Measurements from ENCODE around the gene LRRC17. TPM values are rescaled to one million over a fixed set of nuclear protein-coding genes. Genes with fewer than 3 reads are reported as not detected.

The LRRC17 gene
- total RNA-seq, 1 experiment from 2014 or later: 0.47 TPM

- TF ChIP-seq EGR1 (IDR thresholded peaks at IDR 0.05; ENCODE audit: low read depth) (no peak), RAD21 (IDR thresholded peaks at IDR 0.05; ENCODE audit: low read depth) (no peak), POLR2AphosphoS5 (IDR thresholded peaks at IDR 0.05; ENCODE audit: low read depth, low read length) (peak; percentile 78)
Measured at GRCh38 chr7:102875700-102876295, 37.0 kb upstream of the LRRC17 start (continued).

DNA sequence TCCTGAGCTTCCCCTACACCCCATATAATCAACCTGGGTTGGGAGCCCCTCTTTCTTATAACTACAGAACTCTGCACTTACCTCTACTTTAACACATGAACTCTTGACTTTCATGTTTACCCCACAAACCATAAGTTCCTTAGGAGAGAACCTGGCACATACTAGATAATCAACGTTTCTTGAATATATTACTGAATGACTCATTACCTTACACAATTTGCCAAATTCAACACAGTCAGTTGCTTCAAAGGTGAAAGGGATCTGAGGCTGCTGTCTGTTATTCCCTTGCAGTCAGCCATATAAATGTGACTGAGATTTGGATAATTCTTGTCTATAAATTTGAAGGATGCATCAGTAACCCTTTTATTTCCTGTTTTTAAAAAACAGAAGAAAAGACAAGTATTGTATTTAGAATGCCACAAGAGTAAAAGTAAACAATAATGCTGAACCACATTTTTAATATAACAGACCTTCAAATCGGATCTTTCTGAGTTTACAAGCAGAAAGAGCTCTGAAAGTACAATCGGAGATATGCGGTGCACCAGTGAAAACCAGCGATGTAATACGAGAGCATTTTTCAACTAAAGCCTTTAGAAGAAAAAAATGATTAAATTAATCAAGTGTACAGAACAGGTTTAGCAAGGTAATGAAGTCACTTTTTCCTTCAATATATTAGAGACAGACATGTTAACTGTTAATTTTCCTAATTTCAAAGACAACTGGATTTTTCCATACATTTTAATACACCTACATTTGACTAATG lies 29.5 kb upstream of the LRRC17 start:
- Histone ChIP-seq H3K79me2 (ENCODE audit: insufficient read depth, low read length) (no peaks in the 10 kb centered on the region), H3K4me3 (replicated peaks in 1 of 2; ENCODE audit: low read depth in 1 of 2, low read length in 2 of 2) (no peak overlapping the region), H3K9me3 (ENCODE audit: control insufficient read depth in 1 of 2, insufficient read depth in 1 of 2, low read depth in 1 of 2, low read length in 2 of 2) (no peaks in the 10 kb centered on the region), H3K4me2 (ENCODE audit: low read length) (peak overlapping the region; percentile 26; the same call in 1 of the 2 replicates), H3K9me2 (ENCODE audit: insufficient read depth) (no peaks in the 10 kb centered on the region), H3K27ac (ENCODE audit: low read depth, low read length) (no peak overlapping the region), H3K36me3 (ENCODE audit: control insufficient read depth in 1 of 2, insufficient read depth in 2 of 2, low read length in 2 of 2) (no peaks in the 10 kb centered on the region), H3K9ac (ENCODE audit: low read length) (no peak overlapping the region), H2AFZ (ENCODE audit: low read depth, low read length, poor library complexity, severe bottlenecking) (peak overlapping the region; percentile 24), H4K20me1 (ENCODE audit: insufficient read depth) (no peaks in the 10 kb centered on the region), H3K27me3 (ENCODE audit: insufficient read depth, low read length) (no peaks in the 10 kb centered on the region), H3K4me1 (ENCODE audit: control insufficient read depth in 1 of 2, insufficient read depth in 2 of 2, low read length in 2 of 2) (peaks cover 13 to 14% of the 10 kb centered on the region in 2 experiments)
- BruUV-seq (replicated peaks): no TSS peak
- TF ChIP-seq CBX3 (IDR thresholded peaks at IDR 0.05; ENCODE audit: low read depth) (0 out of 2 replicates have a peak, but pooled peaks have one; percentile 30), FOSL1 (IDR thresholded peaks at IDR 0.05; ENCODE audit: low read depth) (no peak; the same call in 1 of the 2 replicates), SP1 (IDR thresholded peaks at IDR 0.05; ENCODE audit: low read depth) (0 out of 2 replicates have a peak, but pooled peaks have one; percentile 24), CEBPB (IDR thresholded peaks at IDR 0.05; ENCODE audit: low read depth) (peak; percentile 64), POLR2AphosphoS5 (IDR thresholded peaks at IDR 0.05; ENCODE audit: low read depth, low read length) (no peak), SRF (IDR thresholded peaks at IDR 0.05; ENCODE audit: low read depth) (no peak), ZNF274 (IDR thresholded peaks at IDR 0.05; ENCODE audit: low read depth, low read length) (no peak), YY1 (IDR thresholded peaks at IDR 0.05; ENCODE audit: extremely low read depth, insufficient replicate concordance, low read depth, low read length) (no peak)
- TF ChIP-seq, protein P1, sequence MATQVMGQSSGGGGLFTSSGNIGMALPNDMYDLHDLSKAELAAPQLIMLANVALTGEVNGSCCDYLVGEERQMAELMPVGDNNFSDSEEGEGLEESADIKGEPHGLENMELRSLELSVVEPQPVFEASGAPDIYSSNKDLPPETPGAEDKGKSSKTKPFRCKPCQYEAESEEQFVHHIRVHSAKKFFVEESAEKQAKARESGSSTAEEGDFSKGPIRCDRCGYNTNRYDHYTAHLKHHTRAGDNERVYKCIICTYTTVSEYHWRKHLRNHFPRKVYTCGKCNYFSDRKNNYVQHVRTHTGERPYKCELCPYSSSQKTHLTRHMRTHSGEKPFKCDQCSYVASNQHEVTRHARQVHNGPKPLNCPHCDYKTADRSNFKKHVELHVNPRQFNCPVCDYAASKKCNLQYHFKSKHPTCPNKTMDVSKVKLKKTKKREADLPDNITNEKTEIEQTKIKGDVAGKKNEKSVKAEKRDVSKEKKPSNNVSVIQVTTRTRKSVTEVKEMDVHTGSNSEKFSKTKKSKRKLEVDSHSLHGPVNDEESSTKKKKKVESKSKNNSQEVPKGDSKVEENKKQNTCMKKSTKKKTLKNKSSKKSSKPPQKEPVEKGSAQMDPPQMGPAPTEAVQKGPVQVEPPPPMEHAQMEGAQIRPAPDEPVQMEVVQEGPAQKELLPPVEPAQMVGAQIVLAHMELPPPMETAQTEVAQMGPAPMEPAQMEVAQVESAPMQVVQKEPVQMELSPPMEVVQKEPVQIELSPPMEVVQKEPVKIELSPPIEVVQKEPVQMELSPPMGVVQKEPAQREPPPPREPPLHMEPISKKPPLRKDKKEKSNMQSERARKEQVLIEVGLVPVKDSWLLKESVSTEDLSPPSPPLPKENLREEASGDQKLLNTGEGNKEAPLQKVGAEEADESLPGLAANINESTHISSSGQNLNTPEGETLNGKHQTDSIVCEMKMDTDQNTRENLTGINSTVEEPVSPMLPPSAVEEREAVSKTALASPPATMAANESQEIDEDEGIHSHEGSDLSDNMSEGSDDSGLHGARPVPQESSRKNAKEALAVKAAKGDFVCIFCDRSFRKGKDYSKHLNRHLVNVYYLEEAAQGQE (IDR thresholded peaks at IDR 0.05; ENCODE audit: low read depth): no peak
- TF ChIP-seq, protein P2, sequence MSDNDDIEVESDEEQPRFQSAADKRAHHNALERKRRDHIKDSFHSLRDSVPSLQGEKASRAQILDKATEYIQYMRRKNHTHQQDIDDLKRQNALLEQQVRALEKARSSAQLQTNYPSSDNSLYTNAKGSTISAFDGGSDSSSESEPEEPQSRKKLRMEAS (IDR thresholded peaks at IDR 0.05): no peak
- intact Hi-C loops (cut with micrococcal nuclease): no loop called here
- ATAC-seq: peak; percentile 55
- ChIA-PET CTCF (no interaction called here), RAD21 (ENCODE audit: low non-redundant PET in 1 of 2, low total read pairs in 2 of 2, uncharacterized antibody in 2 of 2, unreplicated experiment in 2 of 2) (no interaction called here), POLR2A (no interaction called here)
- no peak for DNase-seq (ENCODE audit: low read depth, low spot score)

Measured in HCT116 (cell line).